ENCODE results near the gene ABCA1. TPM values are rescaled to one million over a fixed set of nuclear protein-coding genes. Genes with fewer than 3 reads are reported as not detected.
A peak's percentile ranks its signal among the peaks of the same experiment; 100 is the strongest.

The ABCA1 gene
- total and polyA plus RNA-seq, 10 of the 15 experiments (the other 5 are each of a cell fraction or from before 2014, with no cell fraction given) = 0.01 to 0.56 (median 0.16) TPM

DNA sequence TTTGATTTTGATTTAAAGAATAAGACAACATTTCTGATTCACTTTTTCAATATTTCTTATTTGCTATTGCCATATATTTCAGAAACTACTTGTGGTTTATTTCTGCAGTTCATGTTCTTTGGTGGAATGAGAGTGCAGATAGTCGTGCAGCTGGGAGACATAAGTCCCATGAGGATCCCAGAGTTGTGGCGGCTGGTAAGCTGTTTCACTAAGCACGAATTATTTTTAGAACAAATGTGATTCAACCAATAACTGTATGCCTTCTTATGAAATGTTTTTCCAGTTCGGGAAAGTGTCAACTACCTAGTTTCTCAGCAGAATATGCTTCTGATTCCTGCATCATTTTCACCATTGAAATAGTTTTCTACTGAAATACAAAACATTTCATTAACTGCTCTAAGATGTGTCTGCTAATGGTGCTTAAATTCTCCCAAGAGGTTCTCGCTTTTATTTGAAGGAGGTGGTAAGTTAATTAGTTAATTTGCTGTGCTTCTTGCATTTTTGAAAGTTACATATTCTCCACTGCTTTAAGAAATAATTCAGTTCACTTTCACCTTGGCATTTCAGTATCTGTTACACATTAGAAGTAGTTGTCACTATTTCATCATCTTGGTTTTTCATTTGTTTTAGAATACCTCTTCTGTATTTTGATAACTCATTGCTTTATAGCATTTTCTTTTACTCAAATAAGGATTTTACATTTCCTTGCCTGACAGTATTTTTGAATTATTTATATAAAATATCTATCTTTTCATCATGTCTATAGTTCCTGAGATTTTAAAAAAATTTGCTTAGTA, 155.0 kb downstream of the ABCA1 start (continued):
- TF ChIP-seq CEBPZ (IDR thresholded peaks at IDR 0.05; ENCODE audit: low read depth, low read length) (no peak), TARDBP (IDR thresholded peaks at IDR 0.05; ENCODE audit: borderline replicate concordance) (no peak), BHLHE40 (IDR thresholded peaks at IDR 0.05; ENCODE audit: borderline replicate concordance in 1 of 2, low read depth in 2 of 2, low read length in 1 of 2) (0 out of 4 replicates have a peak, but pooled peaks of 1 of the 2 experiments have one; percentile 9), SUPT20H (IDR thresholded peaks at IDR 0.05; ENCODE audit: borderline replicate concordance, control insufficient read depth, low read depth, low read length) (no peak), EED (IDR thresholded peaks at IDR 0.05; ENCODE audit: low read depth) (0 out of 2 replicates have a peak, but pooled peaks have one; percentile 35), PML (IDR thresholded peaks at IDR 0.05; ENCODE audit: low read length) (no peak), ZNF384 (IDR thresholded peaks at IDR 0.05; ENCODE audit: borderline replicate concordance, low read depth, low read length) (no peak), MTA2 (IDR thresholded peaks at IDR 0.05; ENCODE audit: low read depth) (peak; percentile 57; the same call in 1 of the 2 replicates)
- TF ChIP-seq, protein P1, sequence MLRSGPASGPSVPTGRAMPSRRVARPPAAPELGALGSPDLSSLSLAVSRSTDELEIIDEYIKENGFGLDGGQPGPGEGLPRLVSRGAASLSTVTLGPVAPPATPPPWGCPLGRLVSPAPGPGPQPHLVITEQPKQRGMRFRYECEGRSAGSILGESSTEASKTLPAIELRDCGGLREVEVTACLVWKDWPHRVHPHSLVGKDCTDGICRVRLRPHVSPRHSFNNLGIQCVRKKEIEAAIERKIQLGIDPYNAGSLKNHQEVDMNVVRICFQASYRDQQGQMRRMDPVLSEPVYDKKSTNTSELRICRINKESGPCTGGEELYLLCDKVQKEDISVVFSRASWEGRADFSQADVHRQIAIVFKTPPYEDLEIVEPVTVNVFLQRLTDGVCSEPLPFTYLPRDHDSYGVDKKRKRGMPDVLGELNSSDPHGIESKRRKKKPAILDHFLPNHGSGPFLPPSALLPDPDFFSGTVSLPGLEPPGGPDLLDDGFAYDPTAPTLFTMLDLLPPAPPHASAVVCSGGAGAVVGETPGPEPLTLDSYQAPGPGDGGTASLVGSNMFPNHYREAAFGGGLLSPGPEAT (IDR thresholded peaks at IDR 0.05; ENCODE audit: low read depth) = peak; percentile 37; the same call in 1 of the 2 replicates
- TF ChIP-seq, protein P2, sequence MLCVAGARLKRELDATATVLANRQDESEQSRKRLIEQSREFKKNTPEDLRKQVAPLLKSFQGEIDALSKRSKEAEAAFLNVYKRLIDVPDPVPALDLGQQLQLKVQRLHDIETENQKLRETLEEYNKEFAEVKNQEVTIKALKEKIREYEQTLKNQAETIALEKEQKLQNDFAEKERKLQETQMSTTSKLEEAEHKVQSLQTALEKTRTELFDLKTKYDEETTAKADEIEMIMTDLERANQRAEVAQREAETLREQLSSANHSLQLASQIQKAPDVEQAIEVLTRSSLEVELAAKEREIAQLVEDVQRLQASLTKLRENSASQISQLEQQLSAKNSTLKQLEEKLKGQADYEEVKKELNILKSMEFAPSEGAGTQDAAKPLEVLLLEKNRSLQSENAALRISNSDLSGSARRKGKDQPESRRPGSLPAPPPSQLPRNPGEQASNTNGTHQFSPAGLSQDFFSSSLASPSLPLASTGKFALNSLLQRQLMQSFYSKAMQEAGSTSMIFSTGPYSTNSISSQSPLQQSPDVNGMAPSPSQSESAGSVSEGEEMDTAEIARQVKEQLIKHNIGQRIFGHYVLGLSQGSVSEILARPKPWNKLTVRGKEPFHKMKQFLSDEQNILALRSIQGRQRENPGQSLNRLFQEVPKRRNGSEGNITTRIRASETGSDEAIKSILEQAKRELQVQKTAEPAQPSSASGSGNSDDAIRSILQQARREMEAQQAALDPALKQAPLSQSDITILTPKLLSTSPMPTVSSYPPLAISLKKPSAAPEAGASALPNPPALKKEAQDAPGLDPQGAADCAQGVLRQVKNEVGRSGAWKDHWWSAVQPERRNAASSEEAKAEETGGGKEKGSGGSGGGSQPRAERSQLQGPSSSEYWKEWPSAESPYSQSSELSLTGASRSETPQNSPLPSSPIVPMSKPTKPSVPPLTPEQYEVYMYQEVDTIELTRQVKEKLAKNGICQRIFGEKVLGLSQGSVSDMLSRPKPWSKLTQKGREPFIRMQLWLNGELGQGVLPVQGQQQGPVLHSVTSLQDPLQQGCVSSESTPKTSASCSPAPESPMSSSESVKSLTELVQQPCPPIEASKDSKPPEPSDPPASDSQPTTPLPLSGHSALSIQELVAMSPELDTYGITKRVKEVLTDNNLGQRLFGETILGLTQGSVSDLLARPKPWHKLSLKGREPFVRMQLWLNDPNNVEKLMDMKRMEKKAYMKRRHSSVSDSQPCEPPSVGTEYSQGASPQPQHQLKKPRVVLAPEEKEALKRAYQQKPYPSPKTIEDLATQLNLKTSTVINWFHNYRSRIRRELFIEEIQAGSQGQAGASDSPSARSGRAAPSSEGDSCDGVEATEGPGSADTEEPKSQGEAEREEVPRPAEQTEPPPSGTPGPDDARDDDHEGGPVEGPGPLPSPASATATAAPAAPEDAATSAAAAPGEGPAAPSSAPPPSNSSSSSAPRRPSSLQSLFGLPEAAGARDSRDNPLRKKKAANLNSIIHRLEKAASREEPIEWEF (IDR thresholded peaks at IDR 0.05; ENCODE audit: insufficient replicate concordance, low read depth, low read length) = peak; percentile 79
